Ovary (tissue), 9 donors: ENCODE results near the gene MEIOB. TPM values are rescaled to one million over a fixed set of nuclear protein-coding genes. Genes with fewer than 3 reads are reported as not detected.

Experiments used
- DNase-seq, 5 donors: peaks; one replicate each; pipeline ENCODE4 v3.0.0-alpha.2; 2019 to 2020
- H3K27ac ChIP-seq, 2 donors: fragments of 200-600 bp; one replicate each; pipeline versions ENCODE4 v1.5.1 to v1.8.0; 2019 to 2022
- H3K27me3 ChIP-seq: fragments of 200-600 bp; one replicate; pipeline ENCODE4 v1.8.0; 2022
- H3K36me3 ChIP-seq: fragments of 200-600 bp; sonication (generic); one replicate; pipeline ENCODE4 v1.5.1; 2019
- H3K4me1 ChIP-seq: one replicate; pipeline ENCODE4 v1.8.1; 2013; ENCODE audit warnings: mild to moderate bottlenecking, moderate library complexity; ENCODE audit not compliant: insufficient read depth
- H3K4me3 ChIP-seq: fragments of 200-600 bp; sonication (generic); one replicate; pipeline ENCODE4 v1.5.1; 2017
- H3K9me3 ChIP-seq, 2 donors: fragments of 200-600 bp in 1 of 2; sonication (generic) in 1 of 2; one replicate each; pipeline versions ENCODE4 v1.5.1 to v1.8.1; 2013 to 2019; ENCODE audit warnings: mild to moderate bottlenecking in 1 of 2, moderate library complexity in 1 of 2
- EP300 ChIP-seq: sonication (generic); formaldehyde crosslinking; IDR thresholded peaks from one replicate; pipeline ENCODE4 v1.6.1; 2017; ENCODE audit warnings: antibody characterized with exemption
- POLR2A ChIP-seq: fragments of 450-650 bp; IDR thresholded peaks from one replicate; pipeline ENCODE4 v1.6.1; 2017; ENCODE audit warnings: antibody characterized with exemption, mild to moderate bottlenecking, moderate library complexity
- WGBS, 3 donors: extraction: QIAGEN DNeasy Blood & Tissue Kit in 1 of 3; methylation state at CpG; one replicate each; pipeline versions ENCODE4 v1.1.5 to v1.1.7; 2013 to 2017; 5-methylcytosine and 5-hydroxymethylcytosine counted together
- intact Hi-C, 4 donors: fragments of 100-400 bp; cut with DNase I; formaldehyde crosslinking; loops; one replicate each; pipeline versions ENCODE4 v1.11.0 to v1.15.1; 2022 to 2023
- polyA plus RNA-seq, 2 donors: library from polyadenylated mRNA; stranded (reverse); fragments of 200-250 nt in 1 of 2; fragments of 350-450 nt in 1 of 2; fragmentation: Illumina TruSeq in 1 of 2; extraction: RNeasy Lipid Tissue Mini Kit (QIAGEN cat#74804) in 1 of 2; gene quantifications; one replicate each; pipeline ENCODE4 v1.2.3, GENCODE V29; 2013 to 2014
- total RNA-seq, 7 donors: library from RNA; depleted of rRNA in 2 of 7; stranded (reverse); fragments of >200 nt in 2 of 7; fragmentation: NEBNext Ultra II Directional in 3 of 7; extraction: Animal tissue kit (Norgen Biotek cat#: 25700) in 3 of 7; gene quantifications; one replicate each; pipeline versions ENCODE4 v1.1.0 to v1.2.4, GENCODE V29; 2016 to 2023
- TF ChIP-seq, protein P1 (sequence below), 3 donors: fragments of 450-650 bp in 2 of 3; fragments of 200-600 bp in 1 of 3; IDR thresholded peaks; one replicate each; pipeline versions ENCODE4 v1.5.1 to v1.8.0; 2016 to 2022; ENCODE audit warnings: antibody characterized with exemption in 3 of 3, mild to moderate bottlenecking in 1 of 3
- donor health status: DM: no; HTN: no; CAD: no; lungs with moderate emphysema.
- donor health status: DM: no; HTN: no; CAD: no.
- donor health status: Bipolar disorder and iron deficiency.
- donor health status: DM: yes; HTN: yes; CAD: no.
- donor health status: DM: no; HTN: no; CAD: no.
- donor health status: DM: yes; HTN: yes; CAD: no.

Gene MEIOB
- total and polyA plus RNA-seq, 9 donors, result 0.23 to 0.27 (median 0.24) TPM; not detected in 5

- TF ChIP-seq EP300, result no peak
- TF ChIP-seq, protein P1, sequence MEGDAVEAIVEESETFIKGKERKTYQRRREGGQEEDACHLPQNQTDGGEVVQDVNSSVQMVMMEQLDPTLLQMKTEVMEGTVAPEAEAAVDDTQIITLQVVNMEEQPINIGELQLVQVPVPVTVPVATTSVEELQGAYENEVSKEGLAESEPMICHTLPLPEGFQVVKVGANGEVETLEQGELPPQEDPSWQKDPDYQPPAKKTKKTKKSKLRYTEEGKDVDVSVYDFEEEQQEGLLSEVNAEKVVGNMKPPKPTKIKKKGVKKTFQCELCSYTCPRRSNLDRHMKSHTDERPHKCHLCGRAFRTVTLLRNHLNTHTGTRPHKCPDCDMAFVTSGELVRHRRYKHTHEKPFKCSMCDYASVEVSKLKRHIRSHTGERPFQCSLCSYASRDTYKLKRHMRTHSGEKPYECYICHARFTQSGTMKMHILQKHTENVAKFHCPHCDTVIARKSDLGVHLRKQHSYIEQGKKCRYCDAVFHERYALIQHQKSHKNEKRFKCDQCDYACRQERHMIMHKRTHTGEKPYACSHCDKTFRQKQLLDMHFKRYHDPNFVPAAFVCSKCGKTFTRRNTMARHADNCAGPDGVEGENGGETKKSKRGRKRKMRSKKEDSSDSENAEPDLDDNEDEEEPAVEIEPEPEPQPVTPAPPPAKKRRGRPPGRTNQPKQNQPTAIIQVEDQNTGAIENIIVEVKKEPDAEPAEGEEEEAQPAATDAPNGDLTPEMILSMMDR (IDR thresholded peaks at IDR 0.05), result no peak
- no peaks in the 10 kb centered on the region for H3K27me3 ChIP-seq
- no peaks in the 10 kb centered on the region for H3K9me3 ChIP-seq
- H3K27ac ChIP-seq, result no peak overlapping the region
- no peak for DNase-seq
- WGBS, 3 donors, result 79 to 82% (median 79%) methylated on average over 9 of the region's 9 CpGs
- H3K4me3 ChIP-seq, result no peak overlapping the region
- H3K4me1 ChIP-seq, result no peaks in the 10 kb centered on the region
- intact Hi-C loops, result loop anchor here in 3 of 4 donors (5.0 kb wide), 2 partner anchors 55 to 65 kb away; partner anchors contain the start of gene HS3ST6 (in 1 of the 3)
- no peaks in the 10 kb centered on the region for H3K36me3 ChIP-seq
Measured at GRCh38 chr16:1862394-1862793, 9.6 kb downstream of the MEIOB start.

DNA sequence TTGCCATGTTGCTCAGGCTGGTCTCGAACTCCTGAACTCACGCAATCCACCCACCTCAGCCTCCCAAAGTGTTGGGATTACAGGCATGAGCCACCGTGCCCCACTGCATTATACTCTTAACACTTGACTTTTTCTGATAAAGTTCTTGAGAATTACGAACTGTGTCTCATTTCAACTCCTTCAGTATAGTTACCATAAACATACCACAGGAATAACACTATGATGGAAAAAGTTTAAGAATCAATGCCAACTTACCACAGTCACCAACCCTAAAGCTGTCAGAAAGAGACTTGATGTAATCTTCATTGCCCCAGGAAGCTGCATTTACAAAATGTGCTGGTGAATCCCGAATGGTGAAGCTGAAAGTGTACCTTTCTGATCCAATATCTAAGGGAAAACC, 10.2 kb downstream of the MEIOB start:
- Histone ChIP-seq H3K36me3 (no peaks in the 10 kb centered on the region), H3K9me3 (no peaks in the 10 kb centered on the region), H3K4me1 (no peaks in the 10 kb centered on the region), H3K4me3 (no peak overlapping the region), H3K27me3 (no peaks in the 10 kb centered on the region), H3K27ac (no peak overlapping the region)
- 71 to 83% (median 72%) methylated on average over 5 of the region's 5 CpGs for WGBS, 3 donors
- DNase-seq, result no peak
- intact Hi-C loops, result loop anchor here in 3 of 4 donors (5.0 kb wide), 2 partner anchors 56 to 66 kb away; partner anchors contain the start of gene HS3ST6 (in 1 of the 3)
- TF ChIP-seq EP300 (no peak), POLR2A (no peak)

DNA sequence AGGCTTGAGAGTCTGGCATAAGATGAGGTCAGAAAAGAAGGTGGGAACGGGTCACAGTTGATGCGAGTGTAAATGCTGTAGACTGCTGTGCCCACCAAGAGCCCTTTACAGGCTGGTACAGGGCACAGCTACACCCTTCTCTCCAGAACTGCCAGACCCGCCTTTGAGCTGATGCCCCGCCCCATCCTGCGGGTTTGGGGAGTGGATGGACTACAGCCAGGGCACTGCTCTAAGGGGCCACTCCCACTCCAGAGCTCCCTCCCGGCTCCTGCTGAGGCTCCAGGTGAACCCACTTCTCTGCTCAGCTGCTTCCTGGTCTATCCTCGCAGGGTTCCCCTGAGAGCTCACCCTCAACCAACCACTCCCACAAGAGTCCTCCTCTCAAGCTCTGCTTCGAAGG, 12.3 kb downstream of the MEIOB start:
- H3K9me3 ChIP-seq, result no peaks in the 10 kb centered on the region
- TF ChIP-seq POLR2A (no peak), EP300 (no peak)
- TF ChIP-seq, protein P1 (IDR thresholded peaks at IDR 0.05), result no peak
- H3K27me3 ChIP-seq, result no peaks in the 10 kb centered on the region
- H3K4me3 ChIP-seq, result no peak overlapping the region
- H3K4me1 ChIP-seq, result no peaks in the 10 kb centered on the region
- no peaks in the 10 kb centered on the region for H3K36me3 ChIP-seq
- intact Hi-C loops, result loop anchor here in 3 of 4 donors (5.0 kb wide), 2 partner anchors 58 to 68 kb away; partner anchors contain the start of gene HS3ST6 (in 1 of the 3)
- H3K27ac ChIP-seq, result no peak overlapping the region
- DNase-seq, result no peak
- WGBS, 3 donors, result 38 to 46% (median 41%) methylated on average over 8 of the region's 8 CpGs

- no peak for DNase-seq
- intact Hi-C loops, result no loop called here
- H3K27me3 ChIP-seq, result no peaks in the 10 kb centered on the region
- TF ChIP-seq, protein P1 (IDR thresholded peaks at IDR 0.05), result no peak
- TF ChIP-seq POLR2A (no peak), EP300 (no peak)
- no peak overlapping the region for H3K27ac ChIP-seq
- H3K4me3 ChIP-seq, result no peak overlapping the region
- no peaks in the 10 kb centered on the region for H3K9me3 ChIP-seq
- H3K4me1 ChIP-seq, result no peaks in the 10 kb centered on the region
- H3K36me3 ChIP-seq, result no peaks in the 10 kb centered on the region
- 4 to 8% (median 5%) methylated on average over 8 of the region's 8 CpGs for WGBS, 3 donors
Measured at GRCh38 chr16:1858189-1858865, 13.6 kb downstream of the MEIOB start.

- TF ChIP-seq POLR2A, result no peak
- TF ChIP-seq, protein P1 (IDR thresholded peaks at IDR 0.05), result no peak
- no peak for TF ChIP-seq EP300
- Histone ChIP-seq H3K27ac (no peak overlapping the region), H3K9me3 (no peaks in the 10 kb centered on the region), H3K4me3 (no peak overlapping the region), H3K4me1 (no peaks in the 10 kb centered on the region), H3K36me3 (no peaks in the 10 kb centered on the region), H3K27me3 (no peaks in the 10 kb centered on the region)
- intact Hi-C loops, result no loop called here
- WGBS, 3 donors, result 19 to 20% (median 20%) methylated on average over 5 of the region's 5 CpGs
- DNase-seq, result no peak
Measured at GRCh38 chr16:1857433-1858097, 14.4 kb downstream of the MEIOB start.
